K562 (cell line): ENCODE results near the gene MATCAP1. TPM values are rescaled to one million over a fixed set of nuclear protein-coding genes. Genes with fewer than 3 reads are reported as not detected.
A peak's percentile ranks its signal among the peaks of the same experiment; 100 is the strongest.

Source experiments
- FOS ChIP-seq: IDR thresholded peaks from 3 replicates; pipeline ENCODE4 v1.6.1; 2011; ENCODE audit not compliant: insufficient read length; ENCODE audit errors: extremely low read depth
- HDAC8 ChIP-seq: fragments of 450-650 bp; IDR thresholded peaks from 2 replicates; pipeline ENCODE4 v1.6.1; 2016; ENCODE audit warnings: mild to moderate bottlenecking, missing genetic modification characterization, moderate library complexity, missing compliant biosample characterization
- HOMEZ ChIP-seq: fragments of 250-450 bp; sonication (Bioruptor Pico); IDR thresholded peaks from 2 replicates; pipeline ENCODE4 v1.4.0; 2020; ENCODE audit warnings: mild to moderate bottlenecking, moderate library complexity
- ILK ChIP-seq: fragments of 450-650 bp; IDR thresholded peaks from 2 replicates; pipeline ENCODE4 v1.6.1; 2016; ENCODE audit warnings: missing genetic modification characterization, low read depth, mild to moderate bottlenecking, missing compliant biosample characterization, moderate library complexity, borderline replicate concordance
- KDM5B ChIP-seq: fragments of 200-600 bp; sonication (generic); IDR thresholded peaks from 2 replicates; pipeline ENCODE4 v1.6.1; 2012; ENCODE audit warnings: low read depth, mild to moderate bottlenecking, moderate library complexity, low read length, control low read depth, inconsistent platforms; ENCODE audit not compliant: insufficient replicate concordance
- LCOR ChIP-seq: sonication (generic); formaldehyde crosslinking; IDR thresholded peaks from 2 replicates; pipeline ENCODE4 v1.8.0; 2022; ENCODE audit warnings: mild to moderate bottlenecking, missing genetic modification reagents
- NONO ChIP-seq, 2 experiments: fragments of 200-400 bp in 1 of 2; fragments of 450-650 bp in 1 of 2; formaldehyde crosslinking in 1 of 2; IDR thresholded peaks; 2 replicates each; pipeline ENCODE4 v1.6.1; 2017; ENCODE audit warnings: low read depth in 2 of 2, mild to moderate bottlenecking in 2 of 2, moderate library complexity in 2 of 2, low read length in 1 of 2
- PHB ChIP-seq: fragments of 250-450 bp; sonication (Bioruptor Pico); IDR thresholded peaks from 2 replicates; pipeline ENCODE4 v1.5.0; 2021
- POLR3A ChIP-seq: IDR thresholded peaks from 2 replicates; pipeline ENCODE4 v1.6.1; 2011; ENCODE audit warnings: borderline replicate concordance, mild to moderate bottlenecking, moderate library complexity; ENCODE audit not compliant: insufficient read length, insufficient read depth; ENCODE audit errors: extremely low read depth
- RBFOX2 ChIP-seq: fragments of 200-400 bp; formaldehyde crosslinking; IDR thresholded peaks from 2 replicates; pipeline ENCODE4 v1.6.1; 2017; ENCODE audit warnings: low read depth, mild to moderate bottlenecking, low read length, moderate library complexity
- RNF2 ChIP-seq: sonication (generic); IDR thresholded peaks from 2 replicates; pipeline ENCODE4 v1.6.1; 2016
- SP1 ChIP-seq: sonication (generic); formaldehyde crosslinking; IDR thresholded peaks from 2 replicates; pipeline ENCODE4 v1.8.1; 2022; ENCODE audit warnings: mild to moderate bottlenecking, missing genetic modification reagents
- SRSF3 ChIP-seq: fragments of 200-400 bp; formaldehyde crosslinking; IDR thresholded peaks from 2 replicates; pipeline ENCODE4 v1.6.1; 2016; ENCODE audit warnings: mild to moderate bottlenecking, low read length, moderate library complexity; ENCODE audit not compliant: insufficient read depth
- TOE1 ChIP-seq, 2 experiments: fragments of 450-650 bp in 1 of 2; sonication (generic) in 1 of 2; formaldehyde crosslinking in 1 of 2; IDR thresholded peaks; 2 replicates each; pipeline versions ENCODE4 v1.7.1 to v1.8.0; 2016 to 2022; ENCODE audit warnings: borderline replicate concordance in 2 of 2, mild to moderate bottlenecking in 2 of 2, antibody characterized with exemption in 1 of 2, inconsistent platforms in 1 of 2, low read depth in 1 of 2, missing genetic modification reagents in 1 of 2, moderate library complexity in 1 of 2
- ZC3H4 ChIP-seq: sonication (generic); formaldehyde crosslinking; IDR thresholded peaks from 2 replicates; pipeline ENCODE4 v1.9.0; 2021; ENCODE audit warnings: missing genetic modification reagents, borderline replicate concordance
- ZC3H8 ChIP-seq: fragments of 450-650 bp; IDR thresholded peaks from 2 replicates; pipeline ENCODE4 v1.6.1; 2017
- ZFX ChIP-seq: sonication (generic); formaldehyde crosslinking; IDR thresholded peaks from 2 replicates; pipeline ENCODE4 v1.8.0; 2022; ENCODE audit warnings: mild to moderate bottlenecking, missing genetic modification reagents, moderate library complexity
- ZNF354B ChIP-seq: fragments of 250-450 bp; sonication (Bioruptor Pico); IDR thresholded peaks from 2 replicates; pipeline ENCODE4 v1.4.0; 2020
- polyA plus RNA-seq, 8 experiments: library from polyadenylated mRNA; depleted of rRNA in 4 of 8; stranded (reverse) in 5 of 8; unstranded in 3 of 8; fragments of >200 nt; fragmentation: Nextera tagmentation in 2 of 8; fragmentation: Illumina TruSeq in 1 of 8; extraction: Ambion mirVana in 2 of 8; extraction: Trizol in 1 of 8; gene quantifications; 2 replicates each; pipeline versions ENCODE4 v1.2.1 to v1.2.3, GENCODE V29; 2011 to 2014; ENCODE audit warnings: inconsistent platforms in 1 of 8, missing spikeins in 1 of 8
- total RNA-seq, 7 experiments: library from RNA; depleted of rRNA in 6 of 7; stranded (reverse); fragments of >200 nt in 6 of 7; fragmentation: Illumina TruSeq in 2 of 7; extraction: Trizol in 2 of 7; gene quantifications; 2 replicates each; pipeline versions ENCODE4 v1.2.1 to v1.2.3, GENCODE V29; 2011 to 2021; ENCODE audit warnings: low replicate concordance in 1 of 7
- TF ChIP-seq, protein P1 (sequence below): sonication (generic); formaldehyde crosslinking; IDR thresholded peaks from 2 replicates; pipeline ENCODE4 v1.8.0; 2022; ENCODE audit warnings: missing genetic modification reagents, mild to moderate bottlenecking, moderate library complexity, borderline replicate concordance
- TF ChIP-seq, protein P2 (sequence below): fragments of 250-450 bp; sonication (Bioruptor Pico); IDR thresholded peaks from 2 replicates; pipeline ENCODE4 v1.5.1; 2021; ENCODE audit warnings: mild to moderate bottlenecking
- TF ChIP-seq, protein P3 (sequence below): fragments of 250-450 bp; sonication (Bioruptor Pico); IDR thresholded peaks from 2 replicates; pipeline ENCODE4 v1.5.0; 2022; ENCODE audit warnings: mild to moderate bottlenecking

Gene MATCAP1
- total and polyA plus RNA-seq, 9 of the 15 experiments (the other 6 are each of a cell fraction or from before 2014, with no cell fraction given) = 3.4 to 20.5 (median 10.3) TPM

DNA sequence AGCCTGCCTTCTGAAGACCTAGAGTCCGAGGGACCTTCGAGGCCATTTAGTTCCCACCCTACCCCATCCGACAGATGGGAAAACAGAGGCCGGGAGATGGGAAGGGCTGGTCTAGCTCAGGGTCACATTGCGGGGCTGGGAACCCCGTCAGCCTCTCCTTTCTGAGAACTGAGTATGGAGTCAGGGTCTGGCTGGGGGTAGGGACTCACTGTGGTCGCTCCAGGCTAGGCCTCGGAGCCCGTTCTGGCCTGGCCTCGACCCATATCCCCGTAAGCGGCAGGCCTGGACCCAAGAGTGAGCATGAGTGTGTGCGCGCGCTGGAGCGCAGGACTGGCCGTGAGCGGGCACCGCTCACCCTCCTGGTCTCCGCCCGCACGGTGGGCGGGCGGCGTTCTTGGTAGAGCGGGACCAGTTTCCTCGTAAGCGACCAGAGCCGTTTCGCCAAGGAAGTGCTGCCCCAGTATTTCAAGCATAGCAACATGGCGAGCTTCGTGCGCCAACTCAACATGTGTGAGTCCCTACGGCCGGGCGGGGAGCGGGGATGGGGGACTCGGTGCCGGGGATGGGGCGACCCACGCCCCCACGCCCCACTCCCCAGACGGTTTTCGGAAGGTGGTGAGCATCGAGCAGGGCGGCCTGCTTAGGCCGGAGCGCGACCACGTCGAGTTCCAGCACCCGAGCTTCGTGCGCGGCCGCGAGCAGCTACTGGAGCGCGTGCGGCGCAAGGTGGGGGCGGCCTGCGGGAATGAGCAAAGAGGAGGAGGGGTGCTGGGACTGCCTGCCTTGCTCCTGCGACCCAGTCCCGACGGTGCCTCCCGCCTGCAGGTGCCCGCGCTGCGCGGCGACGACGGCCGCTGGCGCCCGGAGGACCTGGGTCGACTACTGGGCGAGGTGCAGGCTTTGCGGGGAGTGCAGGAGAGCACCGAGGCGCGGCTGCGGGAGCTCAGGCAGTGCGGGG is 18.4 kb downstream of the MATCAP1 start (continued):
- TF ChIP-seq, protein P1, sequence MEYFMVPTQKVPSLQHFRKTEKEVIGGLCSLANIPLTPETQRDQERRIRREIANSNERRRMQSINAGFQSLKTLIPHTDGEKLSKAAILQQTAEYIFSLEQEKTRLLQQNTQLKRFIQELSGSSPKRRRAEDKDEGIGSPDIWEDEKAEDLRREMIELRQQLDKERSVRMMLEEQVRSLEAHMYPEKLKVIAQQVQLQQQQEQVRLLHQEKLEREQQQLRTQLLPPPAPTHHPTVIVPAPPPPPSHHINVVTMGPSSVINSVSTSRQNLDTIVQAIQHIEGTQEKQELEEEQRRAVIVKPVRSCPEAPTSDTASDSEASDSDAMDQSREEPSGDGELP (CRISPR knock-in tag) = no peak
- TF ChIP-seq ZC3H8 (no peak), ZC3H4 (CRISPR knock-in tag) (no peak), HOMEZ (CRISPR knock-in tag) (no peak), KDM5B (no peak), POLR3A (no peak), FOS (no peak), RNF2 (no peak), NONO (IDR thresholded peaks at IDR 0.05; ENCODE audit: low read depth in 2 of 2, low read length in 1 of 2) (no peak), ILK (tag) (no peak), SRSF3 (no peak), SP1 (CRISPR knock-in tag) (no peak), LCOR (CRISPR knock-in tag) (no peak), PHB (no peak), HDAC8 (tag) (no peak), ZNF354B (CRISPR knock-in tag) (no peak), TOE1 (IDR thresholded peaks at IDR 0.05; ENCODE audit: borderline replicate concordance) (no peak), TOE1 (CRISPR knock-in tag; IDR thresholded peaks at IDR 0.05; ENCODE audit: borderline replicate concordance, low read depth) (no peak), ZFX (CRISPR knock-in tag) (peak; percentile 10; the same call in 1 of the 2 replicates), RBFOX2 (no peak)
- TF ChIP-seq, protein P2, sequence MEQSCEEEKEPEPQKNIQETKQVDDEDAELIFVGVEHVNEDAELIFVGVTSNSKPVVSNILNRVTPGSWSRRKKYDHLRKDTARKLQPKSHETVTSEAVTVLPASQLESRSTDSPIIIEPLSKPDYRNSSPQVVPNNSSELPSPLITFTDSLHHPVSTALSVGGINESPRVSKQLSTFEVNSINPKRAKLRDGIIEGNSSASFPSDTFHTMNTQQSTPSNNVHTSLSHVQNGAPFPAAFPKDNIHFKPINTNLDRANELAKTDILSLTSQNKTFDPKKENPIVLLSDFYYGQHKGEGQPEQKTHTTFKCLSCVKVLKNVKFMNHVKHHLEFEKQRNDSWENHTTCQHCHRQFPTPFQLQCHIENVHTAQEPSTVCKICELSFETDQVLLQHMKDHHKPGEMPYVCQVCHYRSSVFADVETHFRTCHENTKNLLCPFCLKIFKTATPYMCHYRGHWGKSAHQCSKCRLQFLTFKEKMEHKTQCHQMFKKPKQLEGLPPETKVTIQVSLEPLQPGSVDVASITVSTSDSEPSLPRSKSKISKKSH = no peak
- TF ChIP-seq, protein P3, sequence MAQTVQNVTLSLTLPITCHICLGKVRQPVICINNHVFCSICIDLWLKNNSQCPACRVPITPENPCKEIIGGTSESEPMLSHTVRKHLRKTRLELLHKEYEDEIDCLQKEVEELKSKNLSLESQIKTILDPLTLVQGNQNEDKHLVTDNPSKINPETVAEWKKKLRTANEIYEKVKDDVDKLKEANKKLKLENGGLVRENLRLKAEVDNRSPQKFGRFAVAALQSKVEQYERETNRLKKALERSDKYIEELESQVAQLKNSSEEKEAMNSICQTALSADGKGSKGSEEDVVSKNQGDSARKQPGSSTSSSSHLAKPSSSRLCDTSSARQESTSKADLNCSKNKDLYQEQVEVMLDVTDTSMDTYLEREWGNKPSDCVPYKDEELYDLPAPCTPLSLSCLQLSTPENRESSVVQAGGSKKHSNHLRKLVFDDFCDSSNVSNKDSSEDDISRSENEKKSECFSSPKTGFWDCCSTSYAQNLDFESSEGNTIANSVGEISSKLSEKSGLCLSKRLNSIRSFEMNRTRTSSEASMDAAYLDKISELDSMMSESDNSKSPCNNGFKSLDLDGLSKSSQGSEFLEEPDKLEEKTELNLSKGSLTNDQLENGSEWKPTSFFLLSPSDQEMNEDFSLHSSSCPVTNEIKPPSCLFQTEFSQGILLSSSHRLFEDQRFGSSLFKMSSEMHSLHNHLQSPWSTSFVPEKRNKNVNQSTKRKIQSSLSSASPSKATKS (CRISPR knock-in tag) = no peak
